ACC112 (cell line): ENCODE results near the gene SPIRE1.
"Not testable (repeated sequence)": the region's sequence is repeated elsewhere in the genome, so short reads cannot be mapped to it uniquely, and the experiment has no call there.

Experiments
- H2AFZ ChIP-seq: fragments of 200-600 bp; sonication (generic); one replicate; pipeline ENCODE4 v1.6.0; 2017; ENCODE audit warnings: antibody characterized with exemption, low read length; ENCODE audit not compliant: unreplicated experiment
- H3K27ac ChIP-seq: fragments of 200-600 bp; sonication (generic); 2 replicates; pipeline ENCODE4 v1.5.1; 2014; ENCODE audit warnings: low read depth, mild to moderate bottlenecking, antibody characterized with exemption, low read length, moderate library complexity
- H3K27me3 ChIP-seq: fragments of 200-600 bp; sonication (generic); 2 replicates; pipeline ENCODE4 v1.6.1; 2014; ENCODE audit warnings: mild to moderate bottlenecking, antibody characterized with exemption, low read length, moderate library complexity, mixed read lengths; ENCODE audit not compliant: insufficient read depth
- H3K36me3 ChIP-seq: fragments of 200-600 bp; sonication (generic); 2 replicates; pipeline ENCODE4 v1.6.1; 2016; ENCODE audit warnings: mild to moderate bottlenecking, antibody characterized with exemption, low read length, moderate library complexity, mixed read lengths; ENCODE audit not compliant: insufficient read depth
- H3K4me1 ChIP-seq: fragments of 200-600 bp; sonication (generic); one replicate; pipeline ENCODE4 v1.6.1; 2016; ENCODE audit warnings: low read length, mixed read lengths; ENCODE audit not compliant: insufficient read depth, unreplicated experiment, control insufficient read depth
- H3K4me3 ChIP-seq: fragments of 200-600 bp; sonication (generic); 2 replicates; pipeline ENCODE4 v1.5.1; 2014; ENCODE audit warnings: mild to moderate bottlenecking, low read depth, low read length
- H3K79me2 ChIP-seq: fragments of 200-600 bp; sonication (generic); one replicate; pipeline ENCODE4 v1.6.0; 2016; ENCODE audit warnings: low read length; ENCODE audit not compliant: control insufficient read depth, unreplicated experiment, insufficient read depth

SPIRE1 gene

GRCh38 chr18:12628706-12629702 lies 28.9 kb downstream of the SPIRE1 start:
- H3K4me1 ChIP-seq: peaks cover 23% of the 10 kb centered on the region
- H3K27me3 ChIP-seq: no peaks in the 10 kb centered on the region
- H3K36me3 ChIP-seq: no peaks in the 10 kb centered on the region
- H2AFZ ChIP-seq: no peak overlapping the region
- H3K27ac ChIP-seq: peak overlapping the region; percentile 95
- H3K79me2 ChIP-seq: peaks cover 9% of the 10 kb centered on the region
- H3K4me3 ChIP-seq: peak overlapping the region; percentile 33

- not testable (repeated sequence) for H3K27me3 ChIP-seq, H3K36me3 ChIP-seq, H3K79me2 ChIP-seq, H3K4me3 ChIP-seq, H3K27ac ChIP-seq, H2AFZ ChIP-seq
- H3K4me1 ChIP-seq: peaks cover 25% of the 10 kb centered on the region
These were observed 30.7 kb downstream of the SPIRE1 start for GRCh38 chr18:12627199-12627598.

- no peak overlapping the region for H3K27ac ChIP-seq
- no peak overlapping the region for H3K4me3 ChIP-seq
- no peaks in the 10 kb centered on the region for H3K36me3 ChIP-seq
- H3K79me2 ChIP-seq: peaks cover 12% of the 10 kb centered on the region
- no peak overlapping the region for H2AFZ ChIP-seq
- peaks cover 21% of the 10 kb centered on the region for H3K4me1 ChIP-seq
- no peaks in the 10 kb centered on the region for H3K27me3 ChIP-seq
These were observed 32.7 kb downstream of the SPIRE1 start for GRCh38 chr18:12625241-12625640.

GRCh38 chr18:12621742-12622306 lies 36.1 kb downstream of the SPIRE1 start:
- peak overlapping the region; percentile 75 for H3K27ac ChIP-seq
- H3K27me3 ChIP-seq: no peaks in the 10 kb centered on the region
- H3K79me2 ChIP-seq: peaks cover 17% of the 10 kb centered on the region
- 0 out of 2 replicates have a peak, but pooled peaks cover 4% of the 10 kb centered on the region for H3K36me3 ChIP-seq
- peaks cover 6% of the 10 kb centered on the region for H3K4me1 ChIP-seq
- no peak overlapping the region for H2AFZ ChIP-seq
- no peak overlapping the region for H3K4me3 ChIP-seq

GRCh38 chr18:12615748-12616147 lies 42.2 kb downstream of the SPIRE1 start:
- Histone ChIP-seq H3K27ac (no peak overlapping the region), H3K79me2 (peaks cover 7% of the 10 kb centered on the region), H3K27me3 (no peaks in the 10 kb centered on the region), H3K36me3 (0 out of 2 replicates have a peak, but pooled peaks cover 4% of the 10 kb centered on the region), H3K4me1 (peaks cover 7% of the 10 kb centered on the region), H2AFZ (no peak overlapping the region), H3K4me3 (no peak overlapping the region)

- H3K4me3 ChIP-seq: no peak overlapping the region
- no peak overlapping the region for H2AFZ ChIP-seq
- peak overlapping the region; percentile 100 for H3K27ac ChIP-seq
- H3K27me3 ChIP-seq: no peaks in the 10 kb centered on the region
- H3K4me1 ChIP-seq: peaks cover 49% of the 10 kb centered on the region
- no peaks in the 10 kb centered on the region for H3K36me3 ChIP-seq
- H3K79me2 ChIP-seq: peaks cover 28% of the 10 kb centered on the region
These were observed 49.6 kb downstream of the SPIRE1 start for GRCh38 chr18:12608301-12608700.

GRCh38 chr18:12606592-12607315 lies 51.2 kb downstream of the SPIRE1 start:
- H3K27me3 ChIP-seq: no peaks in the 10 kb centered on the region
- peaks cover 52% of the 10 kb centered on the region for H3K4me1 ChIP-seq
- peak overlapping the region; percentile 40 for H2AFZ ChIP-seq
- no peaks in the 10 kb centered on the region for H3K36me3 ChIP-seq
- peak overlapping the region; percentile 100 for H3K27ac ChIP-seq
- peaks cover 42% of the 10 kb centered on the region for H3K79me2 ChIP-seq
- H3K4me3 ChIP-seq: peak overlapping the region; percentile 60

GRCh38 chr18:12604445-12605007 lies 53.4 kb downstream of the SPIRE1 start:
- no peak overlapping the region for H3K27ac ChIP-seq
- peaks cover 59% of the 10 kb centered on the region for H3K79me2 ChIP-seq
- peaks cover 55% of the 10 kb centered on the region for H3K4me1 ChIP-seq
- H3K36me3 ChIP-seq: no peaks in the 10 kb centered on the region
- H3K4me3 ChIP-seq: no peak overlapping the region
- H2AFZ ChIP-seq: no peak overlapping the region
- no peaks in the 10 kb centered on the region for H3K27me3 ChIP-seq

- Histone ChIP-seq H3K4me1 (peaks cover 51% of the 10 kb centered on the region), H3K27me3 (no peaks in the 10 kb centered on the region)
These were observed 57.9 kb downstream of the SPIRE1 start for GRCh38 chr18:12599966-12600365.

GRCh38 chr18:12599543-12599942 lies 58.4 kb downstream of the SPIRE1 start:
- H3K4me3 ChIP-seq: no peak overlapping the region
- H3K36me3 ChIP-seq: no peaks in the 10 kb centered on the region
- H2AFZ ChIP-seq: no peak overlapping the region
- H3K27ac ChIP-seq: peak overlapping the region; percentile 97
- H3K27me3 ChIP-seq: no peaks in the 10 kb centered on the region
- peaks cover 55% of the 10 kb centered on the region for H3K79me2 ChIP-seq
- H3K4me1 ChIP-seq: peaks cover 49% of the 10 kb centered on the region

More at GRCh38 chr18:12599966-12600365, 57.9 kb downstream of the SPIRE1 start:
- no peak overlapping the region for H2AFZ ChIP-seq
- H3K27ac ChIP-seq: peak overlapping the region; percentile 97
- peaks cover 59% of the 10 kb centered on the region for H3K79me2 ChIP-seq
- no peak overlapping the region for H3K4me3 ChIP-seq
- H3K36me3 ChIP-seq: no peaks in the 10 kb centered on the region
